ENCODE results near the gene AGRN.

Gene AGRN

GRCh38 chr1:1019122-1019999 is 559 bp upstream of the AGRN start:
- TF ChIP-seq CTCF (IDR thresholded peaks at IDR 0.05; ENCODE audit: insufficient read depth, low read depth, low read length, missing control alignments) = peak; percentile 35
- H3K4me3 ChIP-seq (ENCODE audit: low read length) = peak overlapping the region; percentile 27
- DNase-seq (ENCODE audit: low read depth) = peak; percentile 87

- TF ChIP-seq CTCF (IDR thresholded peaks at IDR 0.05; ENCODE audit: insufficient read depth, low read depth, low read length, missing control alignments) = no peak
- DNase-seq (ENCODE audit: low read depth) = peak; percentile 42
- peak overlapping the region; percentile 60 for H3K4me3 ChIP-seq (ENCODE audit: low read length)
Measured at GRCh38 chr1:1020415-1021009, 592 bp downstream of the AGRN start.

GRCh38 chr1:1021010-1021919 is 1.3 kb downstream of the AGRN start:
- H3K4me3 ChIP-seq (ENCODE audit: low read length) = peak overlapping the region; percentile 60
- no peak for TF ChIP-seq CTCF (IDR thresholded peaks at IDR 0.05; ENCODE audit: insufficient read depth, low read depth, low read length, missing control alignments)
- DNase-seq (ENCODE audit: low read depth) = peak; percentile 63

GRCh38 chr1:1021920-1022259 is 2.0 kb downstream of the AGRN start:
- TF ChIP-seq CTCF (IDR thresholded peaks at IDR 0.05; ENCODE audit: insufficient read depth, low read depth, low read length, missing control alignments) = no peak
- H3K4me3 ChIP-seq (ENCODE audit: low read length) = peak overlapping the region; percentile 60
- DNase-seq (ENCODE audit: low read depth) = peak; percentile 74

GRCh38 chr1:1022302-1023009 is 2.5 kb downstream of the AGRN start:
- DNase-seq (ENCODE audit: low read depth) = no peak
- no peak for TF ChIP-seq CTCF (IDR thresholded peaks at IDR 0.05; ENCODE audit: insufficient read depth, low read depth, low read length, missing control alignments)
- no peak overlapping the region for H3K4me3 ChIP-seq (ENCODE audit: low read length)

- no peak overlapping the region for H3K4me3 ChIP-seq (ENCODE audit: low read length)
- TF ChIP-seq CTCF (IDR thresholded peaks at IDR 0.05; ENCODE audit: insufficient read depth, low read depth, low read length, missing control alignments) = no peak
- DNase-seq (ENCODE audit: low read depth) = no peak
Measured at GRCh38 chr1:1023700-1024099, 3.8 kb downstream of the AGRN start.
